Fibroblast of skin of scalp (primary cell): ENCODE results near the gene LRRC56.
"Not testable (repeated sequence)": the region's sequence is repeated elsewhere in the genome, so short reads cannot be mapped to it uniquely, and the experiment has no call there.

Experiments used
- DNase-seq: peaks from one replicate; pipeline ENCODE4 v3.0.0-alpha.2; 2013

LRRC56 gene

DNA sequence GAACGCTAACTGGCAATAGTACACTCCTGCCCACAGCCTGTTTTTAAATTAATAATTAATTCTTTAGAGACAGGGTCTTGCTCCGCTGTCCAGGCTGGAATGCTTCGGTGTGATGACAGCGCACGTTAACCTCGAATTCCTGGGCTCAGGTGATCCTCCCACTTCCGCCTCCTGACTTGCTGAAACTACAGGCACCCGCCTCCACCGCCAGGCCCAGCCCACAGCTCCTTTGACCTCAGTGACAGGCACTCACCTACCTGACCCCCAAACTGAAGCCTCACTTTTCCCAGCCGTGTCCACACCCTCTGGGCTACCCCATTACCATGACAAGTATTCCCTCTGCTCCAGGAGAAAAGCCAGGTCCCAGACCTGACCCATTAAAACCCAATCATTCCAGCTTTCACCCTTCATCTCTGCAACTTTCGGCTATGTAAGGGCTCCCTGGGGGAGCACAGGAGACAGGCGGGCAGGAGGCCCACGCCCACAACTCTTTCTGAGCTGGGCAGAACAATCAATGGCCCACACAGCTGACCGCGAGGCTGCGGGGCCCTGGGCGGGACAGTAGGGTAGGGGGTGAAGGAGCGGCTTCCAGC, 22.5 kb downstream of the LRRC56 start:
- DNase-seq: no peak

DNA sequence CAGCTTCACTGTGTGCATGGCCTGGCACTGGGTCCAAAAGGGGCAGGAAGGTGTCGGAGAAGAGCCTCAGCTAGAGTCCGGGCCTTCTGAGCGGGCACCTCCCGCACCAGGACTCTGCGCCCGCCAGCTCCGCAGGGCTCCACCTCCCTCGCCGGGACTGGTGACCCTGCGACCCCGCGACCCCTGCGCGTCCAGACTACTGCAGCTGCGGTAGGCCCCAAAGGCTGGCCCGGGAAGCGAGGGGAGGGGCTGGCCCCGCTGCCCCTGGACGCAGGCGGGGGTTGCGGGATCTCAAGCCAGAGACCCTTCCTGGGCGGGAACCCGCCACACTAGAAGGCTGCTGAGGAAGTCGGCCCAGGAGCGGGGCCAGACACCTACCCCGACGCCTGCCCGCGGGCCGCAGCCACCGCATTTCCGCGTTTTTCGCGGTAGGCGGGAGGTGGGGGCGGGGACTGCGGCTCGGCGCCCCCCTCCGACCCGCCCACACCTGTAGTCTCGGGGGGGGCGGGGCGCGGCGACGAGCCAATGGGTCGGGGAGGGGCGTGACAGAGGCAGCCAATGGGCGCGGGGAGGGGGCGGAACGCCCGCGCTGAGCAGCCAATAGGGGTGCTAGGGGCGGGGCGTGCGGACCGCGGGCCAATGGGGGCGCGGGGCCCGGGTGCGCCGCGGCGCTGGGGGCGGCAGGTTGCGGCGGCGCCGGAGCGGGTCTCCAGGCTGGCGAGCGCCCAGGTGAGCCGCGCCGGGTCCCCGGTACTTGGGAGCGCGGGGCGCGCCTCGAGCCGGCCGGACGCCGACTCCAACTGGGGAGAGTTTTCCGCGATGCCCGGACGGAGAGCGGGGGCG, 23.2 kb downstream of the LRRC56 start, which contains the start of the genes LMNTD2 and RASSF7:
Gene LMNTD2, minus strand, starts transcription at position 434 of the 843 bp plus-strand sequence. Its CDS starts 22 bp downstream, at position 412.
Gene RASSF7, plus strand, starts transcription at position 666 of the 843 bp plus-strand sequence. CDS start 799 bp downstream, outside the sequence.
- DNase-seq: peak; percentile 83

DNA sequence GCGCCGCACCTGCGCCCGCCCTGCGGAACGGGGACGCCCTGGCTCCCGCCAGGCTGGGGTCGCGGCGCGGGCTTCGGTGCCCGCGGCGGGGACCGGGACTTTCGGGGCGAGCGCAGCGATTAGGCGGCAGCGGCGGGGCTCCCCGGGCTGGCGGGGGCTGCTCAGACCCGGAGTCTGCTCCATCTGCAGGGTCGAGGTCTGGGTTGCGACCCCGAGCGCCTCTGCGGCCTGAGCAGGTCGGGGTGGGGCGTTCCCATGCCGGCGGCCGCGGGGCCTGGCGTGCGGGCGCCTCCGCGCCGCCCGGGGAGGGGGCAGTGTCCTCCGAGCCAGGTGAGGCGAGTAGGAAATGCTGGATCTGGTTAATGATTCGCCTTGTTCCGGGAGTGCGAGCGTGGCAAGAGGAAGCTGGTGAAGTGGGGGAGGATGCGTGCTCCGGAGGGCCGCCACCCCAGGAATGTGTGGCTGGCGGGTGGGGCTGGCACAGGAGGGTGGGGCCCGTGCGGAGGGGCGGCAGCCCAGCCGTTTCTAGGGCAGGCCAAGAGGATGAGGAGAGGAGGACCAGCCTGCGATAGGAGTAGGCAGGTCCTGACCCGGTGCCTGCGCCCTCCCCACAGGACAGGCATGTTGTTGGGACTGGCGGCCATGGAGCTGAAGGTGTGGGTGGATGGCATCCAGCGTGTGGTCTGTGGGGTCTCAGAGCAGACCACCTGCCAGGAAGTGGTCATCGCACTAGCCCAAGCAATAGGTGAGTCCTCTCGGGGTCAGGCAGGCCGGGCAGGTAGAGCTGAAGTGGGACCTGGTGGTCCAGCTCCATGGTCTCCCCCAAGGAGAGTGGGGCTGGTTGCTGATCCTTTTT, 24.0 kb downstream of the LRRC56 start:
- peak; percentile 38 for DNase-seq

DNA sequence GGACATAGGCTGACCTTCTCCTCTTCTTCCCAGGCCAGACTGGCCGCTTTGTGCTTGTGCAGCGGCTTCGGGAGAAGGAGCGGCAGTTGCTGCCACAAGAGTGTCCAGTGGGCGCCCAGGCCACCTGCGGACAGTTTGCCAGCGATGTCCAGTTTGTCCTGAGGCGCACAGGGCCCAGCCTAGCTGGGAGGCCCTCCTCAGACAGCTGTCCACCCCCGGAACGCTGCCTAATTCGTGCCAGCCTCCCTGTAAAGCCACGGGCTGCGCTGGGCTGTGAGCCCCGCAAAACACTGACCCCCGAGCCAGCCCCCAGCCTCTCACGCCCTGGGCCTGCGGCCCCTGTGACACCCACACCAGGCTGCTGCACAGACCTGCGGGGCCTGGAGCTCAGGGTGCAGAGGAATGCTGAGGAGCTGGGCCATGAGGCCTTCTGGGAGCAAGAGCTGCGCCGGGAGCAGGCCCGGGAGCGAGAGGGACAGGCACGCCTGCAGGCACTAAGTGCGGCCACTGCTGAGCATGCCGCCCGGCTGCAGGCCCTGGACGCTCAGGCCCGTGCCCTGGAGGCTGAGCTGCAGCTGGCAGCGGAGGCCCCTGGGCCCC, 24.8 kb downstream of the LRRC56 start:
- no peak for DNase-seq

DNA sequence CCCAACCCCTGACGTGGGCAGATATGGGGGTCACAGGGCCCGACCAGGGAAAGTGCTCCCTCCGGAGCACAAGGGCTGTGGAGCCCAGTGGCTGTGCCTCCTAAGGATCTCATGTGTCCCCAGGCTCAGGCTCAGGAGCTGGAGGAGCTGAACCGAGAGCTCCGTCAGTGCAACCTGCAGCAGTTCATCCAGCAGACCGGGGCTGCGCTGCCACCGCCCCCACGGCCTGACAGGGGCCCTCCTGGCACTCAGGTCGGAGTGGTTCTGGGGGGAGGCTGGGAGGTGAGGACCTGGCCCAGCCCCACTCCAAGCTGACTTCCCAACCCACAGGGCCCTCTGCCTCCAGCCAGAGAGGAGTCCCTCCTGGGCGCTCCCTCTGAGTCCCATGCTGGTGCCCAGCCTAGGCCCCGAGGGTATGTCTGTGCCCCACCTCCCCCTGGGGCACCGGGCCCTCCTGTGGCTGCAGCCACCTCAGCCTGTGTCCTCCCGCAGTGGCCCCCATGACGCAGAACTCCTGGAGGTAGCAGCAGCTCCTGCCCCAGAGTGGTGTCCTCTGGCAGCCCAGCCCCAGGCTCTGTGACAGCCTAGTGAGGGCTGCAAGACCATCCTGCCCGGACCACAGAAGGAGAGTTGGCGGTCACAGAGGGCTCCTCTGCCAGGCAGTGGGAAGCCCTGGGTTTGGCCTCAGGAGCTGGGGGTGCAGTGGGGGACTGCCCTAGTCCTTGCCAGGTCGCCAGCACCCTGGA, 25.9 kb downstream of the LRRC56 start:
- DNase-seq: no peak

DNA sequence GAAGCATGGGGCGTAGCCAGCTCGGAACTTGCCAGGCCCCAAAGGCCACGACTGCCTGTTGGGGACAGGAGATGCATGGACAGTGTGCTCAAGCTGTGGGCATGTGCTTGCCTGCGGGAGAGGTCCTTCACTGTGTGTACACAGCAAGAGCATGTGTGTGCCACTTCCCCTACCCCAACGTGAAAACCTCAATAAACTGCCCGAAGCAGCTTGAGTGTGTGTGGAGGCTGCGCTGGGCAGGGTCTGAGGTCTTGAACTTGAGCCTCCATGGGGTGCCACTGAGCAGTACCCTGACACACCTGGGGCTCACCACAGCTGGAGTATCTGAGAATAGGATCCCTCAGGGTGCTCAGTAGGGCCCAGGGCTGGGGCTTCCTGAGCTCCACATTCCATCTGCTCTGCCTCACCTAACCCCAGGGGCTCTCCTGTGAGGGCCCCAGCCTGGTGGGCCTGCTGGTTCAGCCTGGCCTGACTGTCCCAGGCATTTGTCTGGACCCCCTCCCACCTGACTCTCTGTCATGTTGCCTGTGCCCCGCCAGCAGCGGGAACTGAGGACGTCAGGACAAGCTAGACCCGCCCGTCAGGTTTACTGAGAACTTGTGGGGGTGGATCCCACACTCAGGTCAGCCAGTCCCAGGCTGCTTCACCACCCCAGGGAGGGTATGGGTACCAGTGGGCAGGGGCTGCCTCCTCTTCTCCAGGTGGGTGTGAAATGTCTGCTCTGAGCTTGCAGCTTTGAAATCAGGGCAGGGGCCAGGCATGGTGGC, 26.7 kb downstream of the LRRC56 start:
- DNase-seq: no peak

DNA sequence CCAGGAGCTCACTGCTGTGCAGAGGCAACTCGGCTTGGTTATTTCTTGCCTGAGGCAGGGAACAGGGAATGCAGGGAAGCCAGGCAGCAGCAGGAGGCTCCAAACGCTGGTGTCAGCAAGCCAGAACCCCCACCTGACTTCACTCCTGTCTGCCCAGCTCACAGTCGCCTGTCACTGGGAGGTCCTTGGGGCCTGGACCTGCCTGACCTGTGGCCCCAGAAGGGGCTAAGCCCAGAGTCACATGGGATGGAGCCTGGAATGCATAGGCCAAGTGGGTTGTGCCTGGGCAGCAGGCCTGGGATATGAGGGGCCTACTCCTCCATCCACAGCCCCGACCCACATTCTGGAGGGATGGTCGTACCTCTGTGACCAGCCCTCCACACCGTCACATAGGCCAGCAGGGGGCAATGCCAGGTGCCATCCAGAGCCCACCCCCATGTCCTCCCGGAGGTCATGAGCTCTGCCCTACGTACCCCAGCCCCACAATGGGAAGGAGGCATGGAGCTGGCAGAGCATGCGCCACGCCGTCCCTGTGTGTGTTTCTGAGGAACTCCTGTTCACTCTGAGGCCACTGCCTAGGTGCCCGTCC, 28.7 kb downstream of the LRRC56 start:
- no peak for DNase-seq

DNA sequence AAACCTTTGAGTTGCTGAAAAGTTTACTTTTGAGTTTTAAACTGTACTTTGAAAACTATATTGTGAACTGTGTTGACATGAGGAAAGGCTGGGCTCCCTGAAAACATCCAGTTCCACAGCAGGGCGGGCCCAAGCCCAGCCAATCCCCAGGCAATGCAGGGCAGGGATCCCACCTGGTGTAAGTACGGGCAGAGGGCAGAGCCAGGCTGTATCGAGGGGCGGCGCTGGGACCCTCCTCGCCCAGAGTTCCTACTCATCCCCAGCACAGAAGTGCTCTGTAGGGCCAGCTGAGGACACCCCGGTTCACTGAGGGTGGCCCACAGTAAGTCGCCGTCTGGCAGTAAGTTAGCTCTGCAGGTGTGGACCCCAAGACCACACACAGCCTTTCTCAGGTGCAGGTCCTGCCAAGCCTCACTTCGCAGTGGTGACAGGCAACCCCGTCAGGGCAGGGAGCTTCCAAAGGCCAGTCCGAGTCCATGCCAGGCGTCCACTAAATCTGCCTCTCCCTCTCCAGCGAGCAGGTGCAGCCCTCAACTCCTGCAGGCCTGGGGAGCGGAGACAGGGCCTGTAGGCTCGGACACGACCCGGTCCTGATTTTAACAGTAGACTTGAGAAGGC, 29.8 kb downstream of the LRRC56 start:
- no peak for DNase-seq

DNA sequence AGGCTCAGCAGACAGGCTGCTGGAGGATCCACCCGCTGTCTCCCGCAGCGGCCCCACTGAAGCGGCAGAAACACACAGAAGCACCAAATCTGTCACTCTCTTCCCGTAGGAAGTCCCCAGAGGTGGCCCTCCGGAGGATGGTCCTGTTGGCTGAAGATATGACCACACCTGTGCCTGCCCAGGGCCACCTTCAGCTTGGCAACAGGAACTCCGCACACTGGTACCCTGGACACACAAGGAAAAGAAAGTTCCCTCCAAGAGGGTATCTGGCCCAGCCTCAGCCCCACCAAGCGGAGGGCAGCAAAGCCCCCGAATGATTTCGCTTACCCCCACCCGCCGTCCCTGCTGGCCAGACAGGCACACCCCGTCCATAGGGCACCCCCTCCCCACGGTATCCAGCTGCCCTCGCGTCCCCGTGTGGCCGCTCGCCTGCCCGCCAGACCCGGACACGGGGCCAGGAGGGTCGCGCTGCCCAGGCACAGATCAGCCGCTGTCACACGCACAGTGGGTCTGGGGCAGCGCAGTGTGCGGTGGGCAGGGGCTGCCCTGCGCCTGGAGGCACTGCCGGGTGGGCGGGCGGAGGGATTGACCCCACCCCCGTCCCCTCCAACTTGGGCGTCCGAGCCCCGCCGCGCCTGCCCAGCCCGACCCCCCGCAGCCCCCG, 30.4 kb downstream of the LRRC56 start:
- no peak for DNase-seq

DNA sequence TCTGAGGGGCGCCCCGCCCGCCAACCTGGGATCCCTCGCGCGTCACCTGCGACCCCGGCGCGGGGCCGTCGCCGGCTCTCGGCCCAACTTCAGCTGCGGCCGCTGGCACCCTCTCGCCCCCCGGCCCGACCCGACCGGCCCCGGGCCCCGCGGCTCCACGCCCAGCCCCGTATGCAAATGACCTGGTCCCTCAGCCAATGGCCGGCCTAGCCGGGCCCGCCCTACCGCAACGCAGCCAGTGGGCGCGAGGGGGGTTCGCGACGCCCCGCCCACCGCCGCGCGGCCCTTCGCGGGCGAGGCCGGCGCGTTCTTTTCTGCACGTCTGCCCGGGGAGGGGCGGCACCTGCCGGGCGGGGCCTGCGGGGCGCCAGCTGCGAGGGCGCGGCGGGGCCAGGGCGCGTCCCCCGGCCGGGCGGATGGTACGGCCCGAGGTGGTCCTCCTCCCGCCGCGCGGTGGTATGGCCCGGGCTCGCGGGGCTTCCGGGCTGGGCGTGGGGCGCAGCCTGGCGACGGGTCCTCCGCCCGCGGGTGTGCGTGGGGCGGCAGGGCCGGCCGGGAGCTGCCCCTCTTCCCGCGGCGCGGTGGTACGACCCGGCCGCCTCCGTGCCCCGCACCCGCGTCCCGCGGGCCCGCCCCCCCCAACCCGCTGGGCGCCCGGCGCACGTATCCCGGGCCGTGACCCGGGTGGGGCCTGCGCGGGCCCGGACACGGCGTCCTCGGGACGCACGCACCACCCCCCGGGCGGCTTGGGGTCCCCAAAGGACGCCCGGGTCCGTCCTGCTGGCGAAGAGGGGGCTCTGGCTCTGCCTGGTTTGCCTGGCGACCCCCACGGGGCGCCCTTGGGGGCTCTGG, 31.2 kb downstream of the LRRC56 start:
- peak; percentile 97 for DNase-seq

DNA sequence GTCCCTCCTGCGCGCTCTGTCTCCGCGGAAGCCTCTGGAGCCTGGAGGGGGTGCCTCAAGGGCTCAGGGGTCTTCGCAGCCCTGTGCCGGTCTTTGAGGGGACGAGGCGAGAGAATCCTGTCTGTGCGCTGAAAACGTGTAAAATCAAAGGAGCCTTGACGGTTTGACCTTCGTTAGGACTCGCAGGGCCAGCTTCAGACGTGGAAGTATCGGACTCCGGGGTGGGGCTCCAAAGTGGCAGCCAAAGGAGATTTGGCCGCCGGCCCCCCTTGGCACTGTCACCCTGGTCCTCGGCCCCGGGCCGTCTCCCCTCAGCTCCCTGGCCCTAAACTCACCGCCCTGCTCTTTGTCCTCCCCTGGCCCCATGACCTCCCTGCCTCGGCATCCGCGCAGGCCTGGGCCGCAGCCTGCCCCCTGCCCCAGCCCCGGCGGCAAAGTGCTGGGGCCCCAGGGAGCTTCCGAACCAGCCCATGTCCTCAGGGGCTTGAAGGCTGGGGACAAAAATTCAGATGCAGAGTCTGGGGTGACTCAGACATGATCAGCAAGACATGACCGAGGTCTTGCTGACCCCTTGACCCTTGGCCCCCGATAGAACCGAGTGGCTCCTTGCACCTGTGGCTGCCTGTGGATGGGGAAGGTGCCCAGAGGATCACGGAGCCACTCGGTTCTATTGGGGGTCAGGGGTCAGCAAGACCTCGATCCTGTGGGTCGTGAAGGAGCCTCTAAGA, 32.0 kb downstream of the LRRC56 start:
- no peak for DNase-seq

DNA sequence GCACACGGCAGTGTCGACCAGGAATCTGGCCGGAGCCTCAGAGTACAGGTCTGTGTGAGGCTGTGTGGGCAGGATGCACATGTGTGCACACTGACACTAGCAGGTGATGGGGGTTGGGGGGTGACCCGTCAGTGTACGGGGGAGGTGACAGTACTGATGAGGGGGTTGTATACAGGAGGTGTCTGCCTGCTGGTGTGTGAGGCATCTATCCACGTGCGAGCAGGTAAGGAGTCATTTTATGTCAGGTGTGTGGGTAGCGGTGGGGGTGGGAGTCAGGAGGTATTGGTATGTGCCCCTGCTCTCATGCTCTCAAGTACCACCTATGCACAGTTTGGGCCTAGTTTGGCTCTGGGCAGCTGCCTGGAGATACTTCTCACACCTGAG, 34.5 kb downstream of the LRRC56 start:
- no peak for DNase-seq

DNA sequence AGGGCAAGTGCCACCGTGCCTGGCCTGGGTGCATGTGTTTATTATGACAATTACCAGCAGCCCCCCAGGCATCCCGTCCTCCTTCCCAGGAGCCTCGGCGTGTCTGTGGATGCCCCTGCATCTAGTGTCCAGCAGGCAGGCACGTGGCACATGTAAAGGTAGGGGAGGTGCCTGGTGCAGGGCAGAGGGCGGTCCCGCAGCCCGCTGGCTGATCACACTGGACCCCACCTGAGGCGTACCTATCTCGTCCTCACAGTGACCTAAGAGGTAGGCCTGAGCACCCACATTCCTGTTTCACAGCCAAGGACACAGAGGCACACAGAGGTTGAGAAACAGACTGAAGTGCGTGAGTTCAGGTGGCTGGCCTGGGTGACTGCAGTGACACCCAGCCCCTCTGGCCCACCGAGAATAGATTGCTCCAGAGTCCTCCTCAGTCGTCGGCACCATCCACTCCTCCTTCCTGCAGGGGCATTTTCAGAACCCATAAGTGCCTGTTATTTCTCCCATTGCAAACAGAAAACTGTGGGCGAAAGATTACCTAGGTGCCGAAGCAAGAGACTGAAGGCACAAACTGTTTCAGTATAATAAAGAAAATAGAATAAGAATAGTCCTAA, 35.9 kb downstream of the LRRC56 start:
- no peak for DNase-seq

DNA sequence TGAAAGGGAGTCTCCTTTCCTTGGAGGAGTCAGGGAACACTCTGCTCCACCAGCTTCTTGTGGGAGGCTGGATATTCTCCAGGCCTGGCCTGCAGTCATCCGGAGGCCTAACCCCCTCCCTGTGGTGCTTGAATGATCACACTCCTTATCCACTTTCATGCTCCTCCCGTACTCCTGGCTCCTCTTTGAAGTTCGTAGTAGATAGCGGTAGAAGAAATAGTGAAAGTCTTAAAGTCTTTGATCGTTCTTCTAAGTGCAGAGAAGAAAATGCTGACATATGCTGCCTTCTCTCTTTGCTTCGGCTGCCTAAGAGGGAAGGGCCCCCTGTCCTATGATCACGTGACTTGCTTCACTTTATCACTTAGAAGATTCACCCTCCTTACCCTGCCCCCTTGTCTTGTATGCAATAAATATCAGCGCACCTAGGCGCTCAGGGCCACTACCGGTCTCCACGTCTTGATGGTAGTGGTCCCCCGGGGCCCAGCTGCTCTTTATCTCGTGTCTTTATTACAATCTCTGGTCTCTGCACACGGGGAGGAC, 36.8 kb downstream of the LRRC56 start:
- not testable (repeated sequence) for DNase-seq

DNA sequence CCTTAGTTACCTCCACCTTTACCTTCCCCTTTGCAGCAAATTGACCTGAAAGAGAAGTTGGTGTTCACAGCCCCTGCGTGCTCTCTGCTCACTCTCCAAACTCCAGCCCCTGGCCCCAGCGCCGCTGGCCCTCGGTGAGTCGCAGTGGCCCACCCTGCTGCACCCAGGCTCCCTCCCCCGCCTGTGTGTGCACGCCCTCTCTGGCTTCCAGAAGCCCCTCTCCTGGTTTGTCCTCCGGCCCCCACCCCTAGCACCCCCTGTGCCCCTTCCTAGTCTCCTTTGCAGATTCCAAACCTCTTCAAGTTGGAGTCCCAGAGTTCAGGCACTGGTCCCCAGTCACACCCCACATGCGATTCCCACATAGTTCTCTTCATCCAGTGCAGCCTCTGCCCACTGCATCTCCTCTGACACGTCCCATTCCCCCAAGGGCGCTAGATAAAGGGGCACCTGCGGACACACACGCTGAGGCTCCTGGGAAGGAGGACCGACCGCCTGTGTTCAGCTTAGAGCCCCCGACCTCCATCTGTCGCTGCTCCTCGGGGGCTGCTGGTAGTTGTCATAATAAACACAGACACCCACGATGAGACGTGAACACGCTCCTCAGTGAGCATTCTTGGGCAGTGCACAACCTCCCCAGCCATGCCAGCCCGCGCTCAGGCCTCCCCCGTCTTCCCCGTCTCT, 37.4 kb downstream of the LRRC56 start:
- DNase-seq: no peak

DNA sequence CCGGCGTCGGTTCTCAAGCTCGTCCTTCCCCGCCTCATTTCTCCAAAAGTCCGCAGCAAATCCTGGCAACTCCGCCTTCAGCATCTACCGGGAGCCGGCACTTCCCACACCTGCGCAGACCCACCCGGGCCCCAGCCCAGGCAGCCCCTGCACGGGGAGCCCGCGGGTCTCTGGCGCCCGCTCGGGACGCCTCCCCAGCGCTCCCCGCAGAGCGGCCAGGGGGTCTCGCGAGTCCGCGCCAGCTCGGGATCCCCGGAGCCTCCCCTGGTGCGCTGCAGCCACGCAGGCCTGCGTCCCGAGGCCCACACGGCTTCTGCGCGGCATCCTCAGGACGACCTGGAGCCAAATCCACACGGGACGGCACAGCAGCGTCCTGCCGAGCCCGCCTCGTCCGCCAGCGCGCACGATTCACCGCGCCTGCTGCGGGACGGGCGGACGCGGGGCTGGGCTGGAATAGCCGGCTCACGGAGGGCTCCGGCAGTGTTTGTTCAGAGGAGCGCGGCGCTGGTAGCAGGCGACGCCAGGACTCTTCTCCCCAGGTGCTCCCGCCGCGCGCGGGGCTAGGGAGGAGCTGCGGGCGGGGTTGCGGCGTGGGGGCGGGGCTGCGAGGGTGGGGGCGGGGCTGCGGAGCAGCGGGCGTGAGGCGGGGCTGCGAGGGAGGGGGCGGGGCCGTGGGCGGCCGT, 38.1 kb downstream of the LRRC56 start:
- DNase-seq: no peak
